H9 (cell line): ENCODE results near the gene PHTF2. TPM values are rescaled to one million over a fixed set of nuclear protein-coding genes. Genes with fewer than 3 reads are reported as not detected.

Source experiments
- DNase-seq: peaks from one replicate; pipeline ENCODE4 v3.0.0-alpha.2; 2017
- H2AFZ ChIP-seq: one replicate; pipeline ENCODE4 v1.6.1; 2013; ENCODE audit warnings: mild to moderate bottlenecking, low read length, control low read depth, moderate library complexity
- H2AK5ac ChIP-seq: 2 replicates; pipeline ENCODE4 v1.6.1; 2013; ENCODE audit warnings: low read length, control low read depth, mixed read lengths; ENCODE audit not compliant: insufficient read length
- H2BK120ac ChIP-seq: one replicate; pipeline ENCODE4 v1.6.1; 2013; ENCODE audit warnings: low read depth, mild to moderate bottlenecking, low read length, control low read depth, inconsistent platforms; ENCODE audit not compliant: poor library complexity, severe bottlenecking
- H2BK12ac ChIP-seq: 2 replicates; pipeline ENCODE4 v1.6.1; 2013; ENCODE audit warnings: low read length, control low read depth, mixed read lengths, low read depth; ENCODE audit not compliant: insufficient read length
- H2BK15ac ChIP-seq: 2 replicates; pipeline ENCODE4 v1.6.1; 2013; ENCODE audit warnings: low read depth, low read length, control low read depth
- H2BK20ac ChIP-seq: one replicate; pipeline ENCODE4 v1.6.1; 2013; ENCODE audit warnings: low read depth, mild to moderate bottlenecking, low read length, control low read depth, inconsistent platforms; ENCODE audit not compliant: poor library complexity, severe bottlenecking
- H2BK5ac ChIP-seq: 2 replicates; pipeline ENCODE4 v1.6.1; 2013; ENCODE audit warnings: low read length, control low read depth, mixed read lengths; ENCODE audit not compliant: insufficient read length
- H3K14ac ChIP-seq: 2 replicates; pipeline ENCODE4 v1.6.1; 2013; ENCODE audit warnings: low read length, control low read depth; ENCODE audit not compliant: insufficient read depth
- H3K18ac ChIP-seq: 2 replicates; pipeline ENCODE4 v1.6.1; 2013; ENCODE audit warnings: low read depth, mild to moderate bottlenecking, mixed read lengths, low read length, control low read depth; ENCODE audit not compliant: insufficient read length
- H3K23ac ChIP-seq: 2 replicates; pipeline ENCODE4 v1.6.1; 2013; ENCODE audit warnings: low read length, control low read depth, mixed read lengths, low read depth; ENCODE audit not compliant: insufficient read length
- H3K23me2 ChIP-seq: 2 replicates; pipeline ENCODE4 v1.6.1; 2013; ENCODE audit warnings: low read depth, mild to moderate bottlenecking, mixed read lengths, low read length, control low read depth; ENCODE audit not compliant: insufficient read length, poor library complexity, severe bottlenecking
- H3K27ac ChIP-seq: 2 replicates; pipeline ENCODE4 v1.5.1; 2013; ENCODE audit warnings: low read length, control low read depth, mixed read lengths, low read depth; ENCODE audit not compliant: insufficient read length
- H3K27me3 ChIP-seq: 2 replicates; pipeline ENCODE4 v1.6.1; 2013; ENCODE audit warnings: low read length, control low read depth, inconsistent platforms; ENCODE audit not compliant: insufficient read depth
- H3K4ac ChIP-seq: 2 replicates; pipeline ENCODE4 v1.6.1; 2013; ENCODE audit warnings: low read depth, mild to moderate bottlenecking, control low read depth, inconsistent platforms, low read length, moderate library complexity
- H3K4me1 ChIP-seq: 2 replicates; pipeline ENCODE4 v1.6.1; 2013; ENCODE audit warnings: low read length, control low read depth, inconsistent platforms; ENCODE audit not compliant: insufficient read depth
- H3K4me2 ChIP-seq: 2 replicates; pipeline ENCODE4 v1.6.1; 2013; ENCODE audit warnings: low read length, control low read depth, mixed read lengths; ENCODE audit not compliant: insufficient read length, insufficient read depth
- H3K56ac ChIP-seq: 2 replicates; pipeline ENCODE4 v1.6.1; 2013; ENCODE audit warnings: low read depth, mild to moderate bottlenecking, mixed read lengths, low read length, control low read depth; ENCODE audit not compliant: insufficient read length
- H3K79me1 ChIP-seq: 2 replicates; pipeline ENCODE4 v1.6.1; 2013; ENCODE audit warnings: low read depth, mild to moderate bottlenecking, moderate library complexity, low read length, control low read depth, inconsistent platforms; ENCODE audit not compliant: insufficient read depth, poor library complexity, severe bottlenecking
- H3K79me2 ChIP-seq: 2 replicates; pipeline ENCODE4 v1.6.1; 2013; ENCODE audit warnings: low read length, control low read depth, inconsistent platforms; ENCODE audit not compliant: insufficient read depth
- H3K9ac ChIP-seq: 2 replicates; pipeline ENCODE4 v1.6.1; 2013; ENCODE audit warnings: low read length, control low read depth, mixed read lengths; ENCODE audit not compliant: insufficient read length; ENCODE audit errors: extremely low read depth
- H3K9me3 ChIP-seq: one replicate; pipeline ENCODE4 v1.6.1; 2013; ENCODE audit warnings: low read depth, low read length, inconsistent platforms; ENCODE audit not compliant: control insufficient read depth
- H3T11ph ChIP-seq: one replicate; pipeline ENCODE4 v1.6.1; 2013; ENCODE audit warnings: mild to moderate bottlenecking, low read length, control low read depth, inconsistent platforms
- H4K20me1 ChIP-seq: one replicate; pipeline ENCODE4 v1.6.1; 2013; ENCODE audit not compliant: control insufficient read depth, insufficient read length, insufficient read depth
- H4K5ac ChIP-seq: 2 replicates; pipeline ENCODE4 v1.6.1; 2013; ENCODE audit warnings: low read depth, mild to moderate bottlenecking, mixed read lengths, low read length, control low read depth; ENCODE audit not compliant: insufficient read length
- H4K8ac ChIP-seq: replicated peaks from 2 replicates; pipeline ENCODE4 v1.6.1; 2013; ENCODE audit warnings: low read length, control low read depth, mixed read lengths, low read depth; ENCODE audit not compliant: insufficient read length
- H4K91ac ChIP-seq: 2 replicates; pipeline ENCODE4 v1.6.1; 2013; ENCODE audit warnings: low read depth, mild to moderate bottlenecking, moderate library complexity, mixed read lengths, low read length, control low read depth; ENCODE audit not compliant: insufficient read length
- H3K27ac Mint-ChIP-seq, 3 experiments: 2 replicates in 2 of 3; 3 replicates in 1 of 3; pipeline ENCODE4 v1.8.0; 2020 to 2021; ENCODE audit warnings: mixed read lengths in 3 of 3, mild to moderate bottlenecking in 1 of 3, moderate library complexity in 1 of 3
- H3K27me3 Mint-ChIP-seq: 2 replicates; pipeline ENCODE4 v1.8.0; 2021; ENCODE audit warnings: low read depth, mild to moderate bottlenecking, moderate library complexity, mixed read lengths
- H3K36me3 Mint-ChIP-seq, 3 experiments: 2 replicates in 2 of 3; 3 replicates in 1 of 3; pipeline ENCODE4 v1.8.0; 2020 to 2021; ENCODE audit warnings: low read depth in 3 of 3, mixed read lengths in 3 of 3; ENCODE audit not compliant: insufficient read depth in 1 of 3
- H3K4me1 Mint-ChIP-seq, 2 experiments: 2 replicates each; pipeline ENCODE4 v1.8.0; 2020; ENCODE audit warnings: mixed read lengths in 2 of 2
- H3K4me3 Mint-ChIP-seq, 2 experiments: 2 replicates in 1 of 2; 3 replicates in 1 of 2; pipeline ENCODE4 v1.8.0; 2020 to 2021; ENCODE audit warnings: mild to moderate bottlenecking in 2 of 2, mixed read lengths in 2 of 2, moderate library complexity in 1 of 2
- H3K9me3 Mint-ChIP-seq, 2 experiments: 2 replicates in 1 of 2; 3 replicates in 1 of 2; pipeline ENCODE4 v1.8.0; 2020; ENCODE audit warnings: mild to moderate bottlenecking in 2 of 2, mixed read lengths in 2 of 2, moderate library complexity in 1 of 2
- CTCF ChIP-seq: fragments of 200-600 bp; sonication (generic); conservative IDR thresholded peaks from 3 replicates; pipeline ENCODE4 v1.8.0; 2021; ENCODE audit warnings: antibody characterized with exemption, mild to moderate bottlenecking
- WGBS: extraction: QIAGEN DNeasy Blood & Tissue Kit; methylation state at CpG from one replicate; pipeline ENCODE4 v1.1.7; 2013; ENCODE audit warnings: missing lambda C conversion rate, low lambda C conversion rate, mixed read lengths; ENCODE audit not compliant: insufficient read length; ENCODE audit errors: extremely low coverage; 5-methylcytosine and 5-hydroxymethylcytosine counted together
- total RNA-seq: library from RNA; stranded (reverse); gene quantifications from 2 replicates; pipeline ENCODE4 v1.2.1, GENCODE V29; 2021

The PHTF2 gene
- total RNA-seq, 1 experiment from 2014 or later: 16.2 TPM

- TF ChIP-seq CTCF: no peak
- Histone ChIP-seq H3K56ac (no peak overlapping the region), H4K8ac (no peak overlapping the region), H3K14ac (no peak overlapping the region), H2AFZ (no peak overlapping the region), H3K4me1 (no peaks in the 10 kb centered on the region), H2BK120ac (no peak overlapping the region), H3K4me2 (no peak overlapping the region), H4K20me1 (no peaks in the 10 kb centered on the region), H2AK5ac (no peak overlapping the region), H3K23ac (no peak overlapping the region), H4K5ac (no peak overlapping the region), H3T11ph (no peak overlapping the region), H3K18ac (no peak overlapping the region), H3K79me2 (no peaks in the 10 kb centered on the region), H3K23me2 (no peaks in the 10 kb centered on the region), H4K91ac (no peak overlapping the region), H2BK12ac (no peak overlapping the region), H2BK20ac (no peak overlapping the region), H3K79me1 (no peaks in the 10 kb centered on the region), H3K9ac (no peak overlapping the region), H2BK15ac (no peak overlapping the region), H3K9me3 (no peaks in the 10 kb centered on the region), H2BK5ac (no peak overlapping the region), H3K27ac (no peak overlapping the region), H3K4ac (no peak overlapping the region), H3K27me3 (no peaks in the 10 kb centered on the region)
- Mint-ChIP-seq H3K36me3 (no peaks in the 10 kb centered on the region), H3K4me3 (no peak overlapping the region), H3K9me3 (no peaks in the 10 kb centered on the region), H3K27ac (peak overlapping the region in 1 of 3 experiments; percentile 6; a peak in 1 of 7 replicates), H3K4me1 (no peaks in the 10 kb centered on the region), H3K27me3 (no peaks in the 10 kb centered on the region)
- WGBS: no CpG with 5 or more reads among the region's 2 CpGs
- DNase-seq: no peak
Measured at GRCh38 chr7:77923419-77923818, 124.8 kb downstream of the PHTF2 start.
